Brain microvascular endothelial cell (primary cell): ENCODE data around the gene THSD7B.

Source experiments
- DNase-seq: peaks from one replicate; pipeline ENCODE4 v3.0.0-alpha.2; 2020
- H3K27ac ChIP-seq: fragments of 250-450 bp; sonication (Bioruptor Pico); 2 replicates; pipeline ENCODE4 v1.5.1; 2020; ENCODE audit warnings: mild to moderate bottlenecking, moderate library complexity
- H3K27me3 ChIP-seq: fragments of 250-450 bp; sonication (Bioruptor Pico); replicated peaks from 2 replicates; pipeline ENCODE4 v1.5.1; 2020; ENCODE audit warnings: mild to moderate bottlenecking
- H3K36me3 ChIP-seq: fragments of 250-450 bp; sonication (Bioruptor Pico); replicated peaks from 2 replicates; pipeline ENCODE4 v1.5.1; 2020; ENCODE audit warnings: mild to moderate bottlenecking
- H3K4me3 ChIP-seq: 2 replicates; pipeline ENCODE4 v1.5.1; 2011; ENCODE audit warnings: low read depth, mild to moderate bottlenecking, control low read depth, low read length, moderate library complexity
- CTCF ChIP-seq: IDR thresholded peaks from 2 replicates; pipeline ENCODE4 v1.5.1; 2011; ENCODE audit warnings: low read depth, mild to moderate bottlenecking, moderate library complexity, low read length, control low read depth, inconsistent platforms; ENCODE audit errors: missing control alignments
- in situ Hi-C: cut with HindIII; loops from 2 replicates; pipeline ENCODE4 v1.10.0; 2017; ENCODE audit warnings: low sequenced_read_pairs, low pct_ligation_motif_present

Gene THSD7B

GRCh38 chr2:137449454-137449853 lies 684.1 kb downstream of the THSD7B start:
- Histone ChIP-seq H3K27ac (no peak overlapping the region), H3K4me3 (no peak overlapping the region), H3K27me3 (no peaks in the 10 kb centered on the region), H3K36me3 (no peaks in the 10 kb centered on the region)
- no peak for DNase-seq
- in situ Hi-C loops: no loop called here
- TF ChIP-seq CTCF: no peak

- Histone ChIP-seq H3K27ac (no peak overlapping the region), H3K27me3 (no peaks in the 10 kb centered on the region), H3K4me3 (no peak overlapping the region), H3K36me3 (no peaks in the 10 kb centered on the region)
- no peak for DNase-seq
- no peak for TF ChIP-seq CTCF
- in situ Hi-C loops: no loop called here
Observed at GRCh38 chr2:137454886-137455285, 689.5 kb downstream of the THSD7B start.

- H3K4me3 ChIP-seq: no peak overlapping the region
- H3K27ac ChIP-seq: no peak overlapping the region
- TF ChIP-seq CTCF: peak; percentile 77
- in situ Hi-C loops: no loop called here
- H3K27me3 ChIP-seq: no peaks in the 10 kb centered on the region
- H3K36me3 ChIP-seq: no peaks in the 10 kb centered on the region
- peak; percentile 65 for DNase-seq
Observed at GRCh38 chr2:137467246-137467862, 702.0 kb downstream of the THSD7B start.

- Histone ChIP-seq H3K27ac (no peak overlapping the region), H3K4me3 (no peak overlapping the region), H3K27me3 (no peaks in the 10 kb centered on the region), H3K36me3 (no peaks in the 10 kb centered on the region)
- in situ Hi-C loops: no loop called here
- DNase-seq: no peak
- TF ChIP-seq CTCF: no peak
Observed at GRCh38 chr2:137493261-137493660, 727.9 kb downstream of the THSD7B start.

- in situ Hi-C loops: no loop called here
- no peak for DNase-seq
- no peak overlapping the region for H3K4me3 ChIP-seq
Observed at GRCh38 chr2:137500599-137500998, 735.3 kb downstream of the THSD7B start.

More at GRCh38 chr2:137500599-137500998, 735.3 kb downstream of the THSD7B start:
- no peak for TF ChIP-seq CTCF
- H3K27ac ChIP-seq: no peak overlapping the region
- H3K36me3 ChIP-seq: no peaks in the 10 kb centered on the region
- H3K27me3 ChIP-seq: no peaks in the 10 kb centered on the region
